ENCODE results near the gene HNRNPLL. TPM values are rescaled to one million over a fixed set of nuclear protein-coding genes. Genes with fewer than 3 reads are reported as not detected.

HNRNPLL gene
- polyA plus RNA-seq, 1 of the 3 experiments (the other 2 are of a cell fraction): 24.4 TPM

DNA sequence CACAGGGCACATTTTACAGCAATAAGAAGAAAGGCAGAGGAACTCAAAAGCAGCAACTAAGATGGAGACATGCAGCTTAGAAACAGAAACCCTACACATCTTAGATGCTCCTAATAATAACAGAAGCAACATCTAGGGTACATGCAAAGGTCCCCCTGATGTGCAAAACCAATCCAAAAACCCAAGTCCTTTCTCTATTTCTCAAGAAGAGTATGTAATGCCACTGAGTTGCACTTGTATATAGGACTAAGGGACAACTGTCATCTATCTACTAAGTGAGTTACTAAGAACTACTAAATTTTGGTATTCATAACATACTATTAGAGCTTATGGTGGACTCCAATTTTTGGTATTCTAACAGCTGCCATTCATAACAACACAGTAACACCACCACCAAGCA is 28.4 kb downstream of the HNRNPLL start (continued):
- TF ChIP-seq, protein P1, sequence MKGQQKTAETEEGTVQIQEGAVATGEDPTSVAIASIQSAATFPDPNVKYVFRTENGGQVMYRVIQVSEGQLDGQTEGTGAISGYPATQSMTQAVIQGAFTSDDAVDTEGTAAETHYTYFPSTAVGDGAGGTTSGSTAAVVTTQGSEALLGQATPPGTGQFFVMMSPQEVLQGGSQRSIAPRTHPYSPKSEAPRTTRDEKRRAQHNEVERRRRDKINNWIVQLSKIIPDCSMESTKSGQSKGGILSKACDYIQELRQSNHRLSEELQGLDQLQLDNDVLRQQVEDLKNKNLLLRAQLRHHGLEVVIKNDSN (IDR thresholded peaks at IDR 0.05; ENCODE audit: borderline replicate concordance, low read depth): no peak
- TF ChIP-seq FOSL2 (IDR thresholded peaks at IDR 0.05; ENCODE audit: borderline replicate concordance, low read depth) (no peak), PBX3 (IDR thresholded peaks at IDR 0.05) (no peak), ELF1 (IDR thresholded peaks at IDR 0.05) (no peak), TCF12 (IDR thresholded peaks at IDR 0.05) (no peak), NRF1 (IDR thresholded peaks at IDR 0.05; ENCODE audit: low read depth, low read length) (no peak)

DNA sequence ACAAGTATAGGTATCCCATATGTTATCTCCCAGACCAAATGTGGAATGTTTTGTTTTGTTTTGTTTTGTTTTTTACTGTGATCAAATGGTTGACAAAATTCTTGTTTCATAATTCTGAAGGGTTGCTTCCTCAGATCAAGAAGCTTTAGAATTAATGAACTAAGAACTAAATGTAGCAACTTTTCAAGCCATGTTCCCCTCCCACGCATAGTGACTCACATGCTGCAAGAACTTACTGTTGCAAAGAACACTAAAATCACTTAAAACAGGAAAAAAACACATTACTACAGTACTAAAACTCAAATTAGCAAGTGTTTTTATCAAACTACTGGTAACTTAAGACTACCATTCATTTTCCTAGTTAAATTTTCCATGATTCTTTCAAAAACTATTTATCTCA is 30.6 kb downstream of the HNRNPLL start:
- H3K9me3 ChIP-seq: no peaks in the 10 kb centered on the region
- 82% methylated on average over 1 of the region's 1 CpG for WGBS (ENCODE audit: low lambda C conversion rate)
- no peak overlapping the region for H3K4me2 ChIP-seq
- H3K9me2 ChIP-seq: no peaks in the 10 kb centered on the region
- peaks cover 2 to 7% of the 10 kb centered on the region in 2 experiments; a peak in 3 of 4 replicates for H3K4me1 ChIP-seq (ENCODE audit: control insufficient read depth in 1 of 2, insufficient read depth in 2 of 2, low read depth in 1 of 2, low read length in 1 of 2)
- H3K79me2 ChIP-seq (ENCODE audit: insufficient read depth): peaks cover 12% of the 10 kb centered on the region; the same call in 1 of the 2 replicates
- H3K27ac ChIP-seq (ENCODE audit: low read depth in 2 of 2, low read length in 1 of 2): no peak overlapping the region
- no peaks in the 10 kb centered on the region for H3K27me3 ChIP-seq (ENCODE audit: insufficient read depth)
- ChIA-PET CTCF (interaction anchor here (0.8 to 23.2 kb wide), 5 partner anchors 11 to 257 kb away, joined by 3 to 308 read pairs (median 8); partner anchors contain the start of gene HNRNPLL), POLR2A (no interaction called here)
- no peak for TF ChIP-seq FOXM1 (IDR thresholded peaks at IDR 0.05; ENCODE audit: low read depth)
- TF ChIP-seq GATA2 (CRISPR knock-in tag; IDR thresholded peaks at IDR 0.05): no peak
- TF ChIP-seq USF2 (IDR thresholded peaks at IDR 0.05; ENCODE audit: borderline replicate concordance, low read depth, low read length): no peak
- no peak for TF ChIP-seq RXRA (IDR thresholded peaks at IDR 0.05; ENCODE audit: borderline replicate concordance, low read depth)
- no peak for TF ChIP-seq MEF2A (IDR thresholded peaks at IDR 0.05; ENCODE audit: borderline replicate concordance, low read depth)
- TF ChIP-seq, protein P1 (IDR thresholded peaks at IDR 0.05; ENCODE audit: borderline replicate concordance, low read depth): no peak
- no peak for TF ChIP-seq ELF1 (IDR thresholded peaks at IDR 0.05)
- no peak for TF ChIP-seq SMC3 (IDR thresholded peaks at IDR 0.05; ENCODE audit: low read depth, low read length)
- TF ChIP-seq PBX3 (IDR thresholded peaks at IDR 0.05): no peak
- TF ChIP-seq NFIC (IDR thresholded peaks at IDR 0.05; ENCODE audit: borderline replicate concordance): no peak
- no peak overlapping the region for H2AFZ ChIP-seq (ENCODE audit: low read depth)
- H3K9ac ChIP-seq: no peak overlapping the region
- H3K36me3 ChIP-seq (replicated peaks in 1 of 2; ENCODE audit: control insufficient read depth in 1 of 2, insufficient read depth in 2 of 2, low read length in 1 of 2): peaks cover 77 to 98% of the 10 kb centered on the region in 2 experiments
- peaks cover 17% of the 10 kb centered on the region for H3F3A ChIP-seq (replicated peaks; ENCODE audit: insufficient read depth)
- H3K4me3 ChIP-seq (ENCODE audit: low read depth in 2 of 2, low read length in 1 of 2): no peak overlapping the region
- no peaks in the 10 kb centered on the region for H4K20me1 ChIP-seq (ENCODE audit: insufficient read depth)
- no peak for DNase-seq

Data from SK-N-SH (cell line).